Measurements from ENCODE around the gene ZNF423.

Gene ZNF423

DNA sequence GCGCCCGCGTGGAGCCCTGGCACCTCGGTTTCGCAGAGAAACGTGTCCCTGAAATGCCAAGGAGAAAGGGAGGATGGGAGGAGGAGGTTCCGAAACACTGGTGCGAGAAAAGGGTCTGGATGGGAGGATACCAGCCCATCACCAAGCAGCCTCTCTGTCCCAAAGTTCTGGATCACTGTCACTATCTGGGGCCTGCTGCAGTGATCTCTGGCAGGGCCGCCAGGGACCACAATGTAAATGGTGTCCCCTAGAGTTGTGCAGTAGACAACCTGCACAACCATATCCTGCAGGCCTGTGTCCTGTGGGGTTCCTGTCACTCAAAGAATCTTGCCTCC, 253.0 kb downstream of the ZNF423 start:
- Histone ChIP-seq H3K79me2 (ENCODE audit: control insufficient read depth, low read length) (no peaks in the 10 kb centered on the region), H3K4me1 (ENCODE audit: control insufficient read depth, low read length) (no peaks in the 10 kb centered on the region), H3K27ac (ENCODE audit: low read depth, low read length) (no peak overlapping the region), H3K9me2 (replicated peaks; ENCODE audit: control insufficient read depth, low read length) (no peaks in the 10 kb centered on the region), H3K27me3 (ENCODE audit: control insufficient read depth, low read length) (no peaks in the 10 kb centered on the region), H3K4me2 (ENCODE audit: low read length) (no peak overlapping the region), H3F3A (ENCODE audit: control insufficient read depth, insufficient read depth) (no peaks in the 10 kb centered on the region), H3K9me3 (ENCODE audit: control insufficient read depth, insufficient read depth, low read length) (no peaks in the 10 kb centered on the region), H4K20me1 (ENCODE audit: control insufficient read depth, insufficient read depth, low read depth, low read length) (no peaks in the 10 kb centered on the region), H3K36me3 (ENCODE audit: control insufficient read depth, low read length) (no peaks in the 10 kb centered on the region), H3K4me3 (ENCODE audit: low read length) (no peak overlapping the region)
- no peak for TF ChIP-seq EZH2phosphoT487 (IDR thresholded peaks at IDR 0.05; ENCODE audit: borderline replicate concordance, low read length)
- TF ChIP-seq, protein P1, sequence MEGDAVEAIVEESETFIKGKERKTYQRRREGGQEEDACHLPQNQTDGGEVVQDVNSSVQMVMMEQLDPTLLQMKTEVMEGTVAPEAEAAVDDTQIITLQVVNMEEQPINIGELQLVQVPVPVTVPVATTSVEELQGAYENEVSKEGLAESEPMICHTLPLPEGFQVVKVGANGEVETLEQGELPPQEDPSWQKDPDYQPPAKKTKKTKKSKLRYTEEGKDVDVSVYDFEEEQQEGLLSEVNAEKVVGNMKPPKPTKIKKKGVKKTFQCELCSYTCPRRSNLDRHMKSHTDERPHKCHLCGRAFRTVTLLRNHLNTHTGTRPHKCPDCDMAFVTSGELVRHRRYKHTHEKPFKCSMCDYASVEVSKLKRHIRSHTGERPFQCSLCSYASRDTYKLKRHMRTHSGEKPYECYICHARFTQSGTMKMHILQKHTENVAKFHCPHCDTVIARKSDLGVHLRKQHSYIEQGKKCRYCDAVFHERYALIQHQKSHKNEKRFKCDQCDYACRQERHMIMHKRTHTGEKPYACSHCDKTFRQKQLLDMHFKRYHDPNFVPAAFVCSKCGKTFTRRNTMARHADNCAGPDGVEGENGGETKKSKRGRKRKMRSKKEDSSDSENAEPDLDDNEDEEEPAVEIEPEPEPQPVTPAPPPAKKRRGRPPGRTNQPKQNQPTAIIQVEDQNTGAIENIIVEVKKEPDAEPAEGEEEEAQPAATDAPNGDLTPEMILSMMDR (IDR thresholded peaks at IDR 0.05; ENCODE audit: low read depth, low read length, poor library complexity, severe bottlenecking): no peak

DNA sequence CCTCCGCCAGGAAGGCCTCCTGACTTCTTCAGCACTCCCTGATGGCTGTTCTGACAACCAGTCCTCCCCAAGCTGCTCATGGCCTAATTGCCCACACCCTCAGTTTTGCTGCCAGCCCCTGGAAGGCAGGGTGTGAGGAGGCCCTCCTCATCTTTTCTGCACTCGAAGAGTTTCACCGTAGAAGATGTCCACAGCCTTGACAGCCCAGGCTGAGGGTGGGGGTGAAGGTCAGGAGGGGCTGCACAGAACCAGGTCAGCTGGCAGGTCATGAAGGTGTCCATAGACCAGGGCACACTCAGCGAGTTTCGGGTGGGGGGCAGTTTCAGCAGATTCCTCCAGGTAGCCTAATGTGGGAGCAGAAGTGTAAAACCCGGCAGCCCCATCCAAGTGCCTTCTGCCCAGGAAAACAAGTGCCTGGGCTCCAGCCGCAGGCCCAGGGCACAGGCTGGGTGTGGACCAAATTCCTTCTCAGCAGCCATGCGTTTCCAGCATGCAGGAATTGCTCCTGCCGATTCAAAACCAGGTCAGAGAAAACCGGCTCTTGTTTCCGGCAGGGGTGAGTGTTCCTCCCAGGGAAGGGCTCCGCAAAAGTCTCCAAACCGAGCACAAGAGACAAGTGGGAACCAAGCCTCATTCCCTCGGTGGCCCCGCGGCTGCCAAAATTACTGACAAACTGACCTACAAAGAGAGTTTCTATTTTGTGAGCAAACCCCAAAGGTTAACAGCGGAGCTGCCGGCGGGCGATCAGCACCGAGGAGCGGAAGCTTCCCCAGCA, 253.5 kb downstream of the ZNF423 start:
- no peaks in the 10 kb centered on the region for H3K9me2 ChIP-seq (replicated peaks; ENCODE audit: control insufficient read depth, low read length)
- H3K36me3 ChIP-seq (ENCODE audit: control insufficient read depth, low read length): no peaks in the 10 kb centered on the region
- no peaks in the 10 kb centered on the region for H3K27me3 ChIP-seq (ENCODE audit: control insufficient read depth, low read length)
- H3K4me1 ChIP-seq (ENCODE audit: control insufficient read depth, low read length): no peaks in the 10 kb centered on the region
- H3K79me2 ChIP-seq (ENCODE audit: control insufficient read depth, low read length): no peaks in the 10 kb centered on the region
- no peak overlapping the region for H3K27ac ChIP-seq (ENCODE audit: low read depth, low read length)
- H3K4me2 ChIP-seq (ENCODE audit: low read length): no peak overlapping the region
- H3K9me3 ChIP-seq (ENCODE audit: control insufficient read depth, insufficient read depth, low read length): no peaks in the 10 kb centered on the region
- H3K4me3 ChIP-seq (ENCODE audit: low read length): no peak overlapping the region
- no peaks in the 10 kb centered on the region for H3F3A ChIP-seq (ENCODE audit: control insufficient read depth, insufficient read depth)
- H4K20me1 ChIP-seq (ENCODE audit: control insufficient read depth, insufficient read depth, low read depth, low read length): no peaks in the 10 kb centered on the region
- TF ChIP-seq EZH2phosphoT487 (IDR thresholded peaks at IDR 0.05; ENCODE audit: borderline replicate concordance, low read length): no peak
- TF ChIP-seq, protein P1 (IDR thresholded peaks at IDR 0.05; ENCODE audit: low read depth, low read length, poor library complexity, severe bottlenecking): no peak

- Histone ChIP-seq H3K4me1 (ENCODE audit: control insufficient read depth, low read length) (no peaks in the 10 kb centered on the region), H3K4me3 (ENCODE audit: low read length) (no peak overlapping the region), H3K27me3 (ENCODE audit: control insufficient read depth, low read length) (peaks cover 5% of the 10 kb centered on the region; the same call in 1 of the 2 replicates), H3K36me3 (ENCODE audit: control insufficient read depth, low read length) (no peaks in the 10 kb centered on the region), H3K9me3 (ENCODE audit: control insufficient read depth, insufficient read depth, low read length) (no peaks in the 10 kb centered on the region), H4K20me1 (ENCODE audit: control insufficient read depth, insufficient read depth, low read depth, low read length) (no peaks in the 10 kb centered on the region), H3K27ac (ENCODE audit: low read depth, low read length) (no peak overlapping the region), H3F3A (ENCODE audit: control insufficient read depth, insufficient read depth) (no peaks in the 10 kb centered on the region), H3K79me2 (ENCODE audit: control insufficient read depth, low read length) (no peaks in the 10 kb centered on the region), H3K4me2 (ENCODE audit: low read length) (no peak overlapping the region), H3K9me2 (replicated peaks; ENCODE audit: control insufficient read depth, low read length) (no peaks in the 10 kb centered on the region)
- TF ChIP-seq, protein P1 (IDR thresholded peaks at IDR 0.05; ENCODE audit: low read depth, low read length, poor library complexity, severe bottlenecking): no peak
- no peak for TF ChIP-seq EZH2phosphoT487 (IDR thresholded peaks at IDR 0.05; ENCODE audit: borderline replicate concordance, low read length)
These were observed 254.3 kb downstream of the ZNF423 start for GRCh38 chr16:49601576-49601975.

Data from DOHH2 (cell line).